HepG2 (cell line): ENCODE results near the gene CLEC10A. TPM values are rescaled to one million over a fixed set of nuclear protein-coding genes. Genes with fewer than 3 reads are reported as not detected.

Experiments used
- CEBPB ChIP-seq: IDR thresholded peaks from 2 replicates; pipeline ENCODE4 v1.6.1; 2011; ENCODE audit warnings: low read depth, low read length, improper control_type of control experiment, borderline replicate concordance
- CREB1 ChIP-seq, 2 experiments: fragments of 450-650 bp in 1 of 2; IDR thresholded peaks; 2 replicates each; pipeline ENCODE4 v1.6.1; 2016 to 2017; ENCODE audit warnings: control low read depth in 1 of 2, mild to moderate bottlenecking in 1 of 2, missing compliant biosample characterization in 1 of 2, missing genetic modification characterization in 1 of 2
- FOSL1 ChIP-seq: sonication (generic); formaldehyde crosslinking; IDR thresholded peaks from 2 replicates; pipeline ENCODE4 v1.9.0; 2021; ENCODE audit warnings: missing genetic modification reagents, borderline replicate concordance
- MYC ChIP-seq: sonication (generic); formaldehyde crosslinking; IDR thresholded peaks from 2 replicates; pipeline ENCODE4 v1.9.0; 2021; ENCODE audit warnings: missing genetic modification reagents, borderline replicate concordance
- PCBP1 ChIP-seq: fragments of 200-400 bp; formaldehyde crosslinking; IDR thresholded peaks from 2 replicates; pipeline ENCODE4 v1.6.1; 2017; ENCODE audit warnings: mild to moderate bottlenecking, low read depth, low read length, borderline replicate concordance
- POLR2G ChIP-seq: fragments of 200-400 bp; formaldehyde crosslinking; IDR thresholded peaks from 2 replicates; pipeline ENCODE4 v1.6.1; 2018; ENCODE audit warnings: mild to moderate bottlenecking, low read depth, low read length, moderate library complexity
- THYN1 ChIP-seq: sonication (generic); formaldehyde crosslinking; IDR thresholded peaks from 2 replicates; pipeline ENCODE4 v1.8.1; 2023; ENCODE audit warnings: low read depth, mild to moderate bottlenecking, moderate library complexity, missing genetic modification reagents, borderline replicate concordance
- ZBTB1 ChIP-seq: sonication (generic); formaldehyde crosslinking; IDR thresholded peaks from 2 replicates; pipeline ENCODE4 v1.4.0; 2020; ENCODE audit warnings: missing genetic modification reagents, borderline replicate concordance
- ZEB1 ChIP-seq: IDR thresholded peaks from 2 replicates; pipeline ENCODE4 v1.6.1; 2012; ENCODE audit warnings: mild to moderate bottlenecking, low read depth, inconsistent platforms; ENCODE audit not compliant: insufficient replicate concordance
- ZNF367 ChIP-seq: sonication (generic); formaldehyde crosslinking; IDR thresholded peaks from 2 replicates; pipeline ENCODE4 v1.4.0; 2020; ENCODE audit warnings: missing genetic modification reagents, borderline replicate concordance
- ZNF563 ChIP-seq: sonication (generic); formaldehyde crosslinking; IDR thresholded peaks from 2 replicates; pipeline ENCODE4 v1.8.0; 2022; ENCODE audit warnings: mild to moderate bottlenecking, moderate library complexity, missing genetic modification reagents
- ZNF678 ChIP-seq: sonication (generic); formaldehyde crosslinking; IDR thresholded peaks from 2 replicates; pipeline ENCODE4 v1.4.0; 2020; ENCODE audit warnings: mild to moderate bottlenecking, missing genetic modification reagents
- polyA plus RNA-seq, 8 experiments: library from polyadenylated mRNA; depleted of rRNA in 3 of 8; stranded (reverse) in 7 of 8; unstranded in 1 of 8; fragments of >200 nt; fragmentation: Illumina TruSeq in 4 of 8; extraction: Trizol in 4 of 8; gene quantifications; 2 replicates each; pipeline versions ENCODE4 v1.2.1 to v1.2.3, GENCODE V29; 2011 to 2016; ENCODE audit warnings: low read depth in 4 of 8, missing spikeins in 1 of 8, mixed read lengths in 1 of 8; ENCODE audit not compliant: insufficient read depth in 1 of 8
- total RNA-seq, 5 experiments: library from RNA; depleted of rRNA; stranded (reverse); fragments of >200 nt; fragmentation: Illumina TruSeq; extraction: Trizol; gene quantifications; 2 replicates each; pipeline ENCODE4 v1.2.3, GENCODE V29; 2016; ENCODE audit warnings: low read depth in 1 of 5
- TF ChIP-seq, protein P1 (sequence below): IDR thresholded peaks from 2 replicates; pipeline ENCODE4 v1.6.1; 2016; ENCODE audit warnings: missing compliant biosample characterization, missing genetic modification reagents, borderline replicate concordance
- TF ChIP-seq, protein P2 (sequence below): fragments of 450-650 bp; IDR thresholded peaks from 2 replicates; pipeline ENCODE4 v1.6.1; 2016
- TF ChIP-seq, protein P3 (sequence below): sonication (generic); formaldehyde crosslinking; IDR thresholded peaks from 2 replicates; pipeline ENCODE4 v1.4.0; 2020; ENCODE audit warnings: missing genetic modification reagents, borderline replicate concordance
- TF ChIP-seq, protein P4 (sequence below): sonication (generic); formaldehyde crosslinking; IDR thresholded peaks from 2 replicates; pipeline ENCODE4 v1.4.0; 2020; ENCODE audit warnings: missing genetic modification reagents, mild to moderate bottlenecking, borderline replicate concordance
- TF ChIP-seq, protein P5 (sequence below): sonication (generic); formaldehyde crosslinking; IDR thresholded peaks from 2 replicates; pipeline ENCODE4 v1.5.1; 2020; ENCODE audit warnings: missing genetic modification reagents, mild to moderate bottlenecking, borderline replicate concordance

CLEC10A gene
- total and polyA plus RNA-seq, 2 of the 13 experiments (the other 11 are each of a cell fraction or from before 2014, with no cell fraction given), result 0.33 TPM; not detected in 1

DNA sequence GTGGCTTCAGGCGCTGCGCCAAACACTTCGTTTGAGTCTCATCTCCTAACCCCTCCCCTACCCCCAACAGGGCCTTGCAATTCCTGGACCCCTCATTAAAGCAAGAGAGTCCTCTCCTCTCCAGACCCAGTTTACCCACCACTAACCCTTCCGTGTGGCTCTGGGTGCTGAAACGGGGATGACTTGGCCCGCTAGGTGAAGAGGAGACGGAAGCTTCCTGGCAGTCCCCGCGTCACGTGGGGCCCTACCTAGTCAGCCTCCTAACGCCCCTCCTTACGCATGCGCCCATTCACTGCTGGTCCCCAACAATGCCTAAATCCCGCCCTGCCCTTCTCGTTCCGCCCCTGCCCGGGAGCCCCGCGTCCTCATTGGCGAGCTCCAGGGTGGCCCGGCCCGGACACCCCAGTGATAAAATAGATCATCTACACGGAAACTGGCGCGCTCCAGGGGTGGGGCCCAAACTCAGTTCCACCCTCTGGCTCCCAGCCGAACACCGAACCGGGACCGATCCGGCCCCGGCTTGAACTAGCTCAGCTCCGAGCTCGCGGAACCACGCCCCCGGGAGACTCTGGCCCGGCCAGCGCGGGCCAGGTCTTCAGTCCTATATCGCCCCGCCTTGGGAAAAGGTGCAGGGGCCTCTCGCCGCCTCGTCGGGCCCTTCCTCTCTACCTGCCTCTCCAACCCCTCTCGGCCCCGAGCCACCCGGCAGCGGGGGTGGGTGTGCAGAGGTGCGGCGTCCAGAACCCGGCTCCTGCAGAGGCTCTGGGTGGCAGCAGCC is 44.3 kb downstream of the CLEC10A start, which contains the start of gene SLC16A13 (continued):
- no peak for TF ChIP-seq FOSL1 (CRISPR knock-in tag)
- no peak for TF ChIP-seq CEBPB
- peak; percentile 51; the same call in 1 of the 2 replicates for TF ChIP-seq MYC (CRISPR knock-in tag)
- no peak for TF ChIP-seq THYN1 (CRISPR knock-in tag)
- TF ChIP-seq ZNF563 (CRISPR knock-in tag), result no peak
- TF ChIP-seq, protein P1, sequence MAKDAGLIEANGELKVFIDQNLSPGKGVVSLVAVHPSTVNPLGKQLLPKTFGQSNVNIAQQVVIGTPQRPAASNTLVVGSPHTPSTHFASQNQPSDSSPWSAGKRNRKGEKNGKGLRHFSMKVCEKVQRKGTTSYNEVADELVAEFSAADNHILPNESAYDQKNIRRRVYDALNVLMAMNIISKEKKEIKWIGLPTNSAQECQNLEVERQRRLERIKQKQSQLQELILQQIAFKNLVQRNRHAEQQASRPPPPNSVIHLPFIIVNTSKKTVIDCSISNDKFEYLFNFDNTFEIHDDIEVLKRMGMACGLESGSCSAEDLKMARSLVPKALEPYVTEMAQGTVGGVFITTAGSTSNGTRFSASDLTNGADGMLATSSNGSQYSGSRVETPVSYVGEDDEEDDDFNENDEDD, result peak; percentile 53; the same call in 1 of the 2 replicates
- no peak; the same call in 1 of the 2 replicates for TF ChIP-seq CREB1 (IDR thresholded peaks at IDR 0.05)
- peak; percentile 60; the same call in 1 of the 2 replicates for TF ChIP-seq CREB1 (CRISPR knock-in tag; IDR thresholded peaks at IDR 0.05)
- TF ChIP-seq POLR2G, result peak; percentile 90
- TF ChIP-seq, protein P2, sequence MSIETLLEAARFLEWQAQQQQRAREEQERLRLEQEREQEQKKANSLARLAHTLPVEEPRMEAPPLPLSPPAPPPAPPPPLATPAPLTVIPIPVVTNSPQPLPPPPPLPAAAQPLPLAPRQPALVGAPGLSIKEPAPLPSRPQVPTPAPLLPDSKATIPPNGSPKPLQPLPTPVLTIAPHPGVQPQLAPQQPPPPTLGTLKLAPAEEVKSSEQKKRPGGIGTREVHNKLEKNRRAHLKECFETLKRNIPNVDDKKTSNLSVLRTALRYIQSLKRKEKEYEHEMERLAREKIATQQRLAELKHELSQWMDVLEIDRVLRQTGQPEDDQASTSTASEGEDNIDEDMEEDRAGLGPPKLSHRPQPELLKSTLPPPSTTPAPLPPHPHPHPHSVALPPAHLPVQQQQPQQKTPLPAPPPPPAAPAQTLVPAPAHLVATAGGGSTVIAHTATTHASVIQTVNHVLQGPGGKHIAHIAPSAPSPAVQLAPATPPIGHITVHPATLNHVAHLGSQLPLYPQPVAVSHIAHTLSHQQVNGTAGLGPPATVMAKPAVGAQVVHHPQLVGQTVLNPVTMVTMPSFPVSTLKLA, result peak; percentile 55
- TF ChIP-seq ZBTB1 (CRISPR knock-in tag), result no peak
- TF ChIP-seq, protein P3, sequence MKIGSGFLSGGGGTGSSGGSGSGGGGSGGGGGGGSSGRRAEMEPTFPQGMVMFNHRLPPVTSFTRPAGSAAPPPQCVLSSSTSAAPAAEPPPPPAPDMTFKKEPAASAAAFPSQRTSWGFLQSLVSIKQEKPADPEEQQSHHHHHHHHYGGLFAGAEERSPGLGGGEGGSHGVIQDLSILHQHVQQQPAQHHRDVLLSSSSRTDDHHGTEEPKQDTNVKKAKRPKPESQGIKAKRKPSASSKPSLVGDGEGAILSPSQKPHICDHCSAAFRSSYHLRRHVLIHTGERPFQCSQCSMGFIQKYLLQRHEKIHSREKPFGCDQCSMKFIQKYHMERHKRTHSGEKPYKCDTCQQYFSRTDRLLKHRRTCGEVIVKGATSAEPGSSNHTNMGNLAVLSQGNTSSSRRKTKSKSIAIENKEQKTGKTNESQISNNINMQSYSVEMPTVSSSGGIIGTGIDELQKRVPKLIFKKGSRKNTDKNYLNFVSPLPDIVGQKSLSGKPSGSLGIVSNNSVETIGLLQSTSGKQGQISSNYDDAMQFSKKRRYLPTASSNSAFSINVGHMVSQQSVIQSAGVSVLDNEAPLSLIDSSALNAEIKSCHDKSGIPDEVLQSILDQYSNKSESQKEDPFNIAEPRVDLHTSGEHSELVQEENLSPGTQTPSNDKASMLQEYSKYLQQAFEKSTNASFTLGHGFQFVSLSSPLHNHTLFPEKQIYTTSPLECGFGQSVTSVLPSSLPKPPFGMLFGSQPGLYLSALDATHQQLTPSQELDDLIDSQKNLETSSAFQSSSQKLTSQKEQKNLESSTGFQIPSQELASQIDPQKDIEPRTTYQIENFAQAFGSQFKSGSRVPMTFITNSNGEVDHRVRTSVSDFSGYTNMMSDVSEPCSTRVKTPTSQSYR (CRISPR knock-in tag), result no peak; the same call in 1 of the 2 replicates
- TF ChIP-seq PCBP1, result no peak
- TF ChIP-seq, protein P4, sequence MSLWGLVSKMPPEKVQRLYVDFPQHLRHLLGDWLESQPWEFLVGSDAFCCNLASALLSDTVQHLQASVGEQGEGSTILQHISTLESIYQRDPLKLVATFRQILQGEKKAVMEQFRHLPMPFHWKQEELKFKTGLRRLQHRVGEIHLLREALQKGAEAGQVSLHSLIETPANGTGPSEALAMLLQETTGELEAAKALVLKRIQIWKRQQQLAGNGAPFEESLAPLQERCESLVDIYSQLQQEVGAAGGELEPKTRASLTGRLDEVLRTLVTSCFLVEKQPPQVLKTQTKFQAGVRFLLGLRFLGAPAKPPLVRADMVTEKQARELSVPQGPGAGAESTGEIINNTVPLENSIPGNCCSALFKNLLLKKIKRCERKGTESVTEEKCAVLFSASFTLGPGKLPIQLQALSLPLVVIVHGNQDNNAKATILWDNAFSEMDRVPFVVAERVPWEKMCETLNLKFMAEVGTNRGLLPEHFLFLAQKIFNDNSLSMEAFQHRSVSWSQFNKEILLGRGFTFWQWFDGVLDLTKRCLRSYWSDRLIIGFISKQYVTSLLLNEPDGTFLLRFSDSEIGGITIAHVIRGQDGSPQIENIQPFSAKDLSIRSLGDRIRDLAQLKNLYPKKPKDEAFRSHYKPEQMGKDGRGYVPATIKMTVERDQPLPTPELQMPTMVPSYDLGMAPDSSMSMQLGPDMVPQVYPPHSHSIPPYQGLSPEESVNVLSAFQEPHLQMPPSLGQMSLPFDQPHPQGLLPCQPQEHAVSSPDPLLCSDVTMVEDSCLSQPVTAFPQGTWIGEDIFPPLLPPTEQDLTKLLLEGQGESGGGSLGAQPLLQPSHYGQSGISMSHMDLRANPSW, result no peak
- no peak for TF ChIP-seq ZNF678 (CRISPR knock-in tag)
- no peak for TF ChIP-seq ZEB1
- TF ChIP-seq, protein P5, sequence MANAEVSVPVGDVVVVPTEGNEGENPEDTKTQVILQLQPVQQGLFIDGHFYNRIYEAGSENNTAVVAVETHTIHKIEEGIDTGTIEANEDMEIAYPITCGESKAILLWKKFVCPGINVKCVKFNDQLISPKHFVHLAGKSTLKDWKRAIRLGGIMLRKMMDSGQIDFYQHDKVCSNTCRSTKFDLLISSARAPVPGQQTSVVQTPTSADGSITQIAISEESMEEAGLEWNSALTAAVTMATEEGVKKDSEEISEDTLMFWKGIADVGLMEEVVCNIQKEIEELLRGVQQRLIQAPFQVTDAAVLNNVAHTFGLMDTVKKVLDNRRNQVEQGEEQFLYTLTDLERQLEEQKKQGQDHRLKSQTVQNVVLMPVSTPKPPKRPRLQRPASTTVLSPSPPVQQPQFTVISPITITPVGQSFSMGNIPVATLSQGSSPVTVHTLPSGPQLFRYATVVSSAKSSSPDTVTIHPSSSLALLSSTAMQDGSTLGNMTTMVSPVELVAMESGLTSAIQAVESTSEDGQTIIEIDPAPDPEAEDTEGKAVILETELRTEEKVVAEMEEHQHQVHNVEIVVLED (CRISPR knock-in tag), result peak; percentile 41; the same call in 1 of the 2 replicates
- no peak; the same call in 1 of the 2 replicates for TF ChIP-seq ZNF367
